GM21825 (cell line): ENCODE results near the gene KCNMA1.

Experiments used
- ATAC-seq: cut with Tn5 transposase; IDR thresholded peaks from one replicate; pipeline ENCODE4 v1.9.1; 2021; ENCODE audit warnings: mild to moderate bottlenecking, moderate library complexity; ENCODE audit not compliant: unreplicated experiment

KCNMA1 gene

DNA sequence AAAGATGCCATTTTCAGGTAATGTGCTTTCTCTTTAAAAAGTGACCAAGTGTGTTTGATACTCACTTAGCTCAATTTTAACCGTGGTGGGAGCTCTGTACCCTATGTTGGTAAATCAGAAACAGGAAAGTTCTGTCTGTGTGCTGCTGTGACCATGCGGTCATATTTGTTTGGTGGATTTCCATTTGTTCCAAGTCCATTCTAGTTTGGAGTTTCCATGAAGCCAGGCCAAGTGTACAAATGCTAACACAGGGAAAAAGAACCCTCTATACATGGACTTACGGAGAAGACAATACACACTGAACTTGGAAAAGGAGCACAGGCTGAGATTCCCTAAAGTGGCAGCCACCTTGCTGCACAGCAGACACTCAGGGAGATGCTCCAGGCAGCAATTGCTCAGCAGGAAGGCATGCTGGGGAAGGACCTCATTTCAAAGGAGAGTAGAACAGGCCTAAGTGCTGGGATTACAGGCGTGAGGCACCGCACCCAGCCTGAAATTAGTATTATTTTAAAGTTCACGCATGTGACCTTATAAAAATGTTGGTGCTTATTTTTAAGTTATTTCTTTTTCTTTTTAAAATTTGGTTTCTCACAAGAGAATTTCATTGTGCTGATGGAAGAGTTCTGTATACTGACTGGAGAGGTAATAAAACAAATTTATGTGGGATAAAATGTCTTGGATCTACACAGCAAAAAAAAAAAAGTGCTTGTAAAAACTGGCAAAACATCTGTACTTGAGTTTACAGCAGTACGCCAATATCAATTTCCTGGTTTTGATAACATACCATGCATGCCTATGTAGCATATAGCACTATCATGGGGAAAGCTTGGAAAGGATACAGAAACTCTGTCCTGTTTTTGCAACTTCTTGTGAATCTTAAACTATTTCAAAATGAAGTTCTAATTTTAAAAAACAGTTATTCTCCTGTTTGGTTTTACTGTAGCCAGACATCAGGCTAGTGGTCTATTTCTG, 436.2 kb downstream of the KCNMA1 start:
- ATAC-seq, result no peak

DNA sequence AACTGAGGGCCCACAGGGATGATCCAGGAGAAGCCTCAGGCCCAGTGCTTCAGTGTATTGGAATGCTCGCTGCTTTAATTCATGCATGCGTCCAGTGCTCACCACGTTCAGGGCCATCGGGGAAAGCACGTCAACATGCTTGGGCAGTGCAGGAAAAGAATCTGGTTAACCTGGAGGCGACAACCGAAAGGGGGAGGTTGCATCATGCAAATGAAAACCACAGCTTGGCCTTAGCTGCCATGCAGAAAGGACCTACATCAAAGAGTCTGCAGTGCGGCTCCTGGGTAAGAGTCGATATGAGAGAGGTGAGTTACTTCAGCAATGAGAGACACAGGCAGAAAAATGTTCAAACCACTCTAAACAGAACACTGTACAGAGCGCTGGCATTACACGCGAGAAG, 440.1 kb downstream of the KCNMA1 start:
- ATAC-seq, result no peak

DNA sequence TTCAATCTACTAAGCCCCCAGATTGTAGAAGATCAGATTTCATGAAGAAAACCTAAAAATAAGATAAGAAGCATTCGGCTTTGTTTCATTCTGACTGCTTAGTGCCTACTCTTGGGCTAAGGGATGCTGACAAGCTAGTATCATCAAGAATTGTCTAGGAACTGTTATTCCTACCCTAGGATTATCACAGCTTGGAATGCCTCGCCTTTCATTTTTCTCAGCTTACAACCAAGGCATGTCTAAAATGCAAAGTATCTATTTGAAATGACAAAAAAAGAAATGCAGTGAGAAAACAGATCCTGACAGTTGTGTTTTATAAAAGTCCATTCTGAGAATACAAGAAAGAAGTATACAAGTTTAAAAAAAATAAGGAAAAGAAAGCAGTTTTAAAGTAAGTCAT, 441.0 kb downstream of the KCNMA1 start:
- ATAC-seq, result no peak

DNA sequence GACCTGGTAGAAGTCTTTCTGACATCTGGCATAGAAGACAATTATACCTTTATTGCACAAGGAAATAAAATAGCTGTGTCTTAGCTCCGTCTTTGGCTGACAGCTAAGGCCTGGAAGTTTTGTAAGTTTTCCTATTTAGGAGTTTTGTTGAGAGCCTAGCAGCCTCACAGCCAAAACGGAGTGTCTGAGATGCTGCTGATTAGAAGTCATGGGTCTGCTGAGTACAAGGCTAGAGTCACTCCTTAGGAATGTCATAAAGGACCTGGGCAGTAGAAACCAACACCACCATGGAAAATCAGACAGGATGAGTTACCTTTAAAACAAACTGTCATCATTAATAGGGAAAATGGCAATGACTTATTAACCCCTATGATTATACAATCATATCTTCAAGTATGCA, 442.5 kb downstream of the KCNMA1 start:
- no peak for ATAC-seq

DNA sequence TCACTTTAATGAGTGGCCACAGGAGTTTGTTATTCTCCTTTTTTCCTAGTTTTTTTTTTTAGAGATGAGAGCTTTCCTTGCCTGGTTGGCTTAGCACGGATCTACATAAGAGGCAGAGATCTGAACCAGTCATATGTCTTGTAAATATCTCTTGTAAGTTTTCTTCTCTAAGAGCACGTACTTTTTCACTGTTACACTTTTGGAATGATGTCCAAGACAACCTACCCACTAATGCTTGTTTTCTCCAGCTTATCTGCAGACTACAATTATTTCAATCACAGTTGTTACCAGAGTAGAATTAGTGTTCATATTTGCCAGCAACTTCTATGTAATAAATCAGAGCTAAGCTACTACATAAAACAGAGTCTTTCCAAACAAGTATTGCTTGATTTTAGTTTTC, 444.6 kb downstream of the KCNMA1 start:
- no peak for ATAC-seq

DNA sequence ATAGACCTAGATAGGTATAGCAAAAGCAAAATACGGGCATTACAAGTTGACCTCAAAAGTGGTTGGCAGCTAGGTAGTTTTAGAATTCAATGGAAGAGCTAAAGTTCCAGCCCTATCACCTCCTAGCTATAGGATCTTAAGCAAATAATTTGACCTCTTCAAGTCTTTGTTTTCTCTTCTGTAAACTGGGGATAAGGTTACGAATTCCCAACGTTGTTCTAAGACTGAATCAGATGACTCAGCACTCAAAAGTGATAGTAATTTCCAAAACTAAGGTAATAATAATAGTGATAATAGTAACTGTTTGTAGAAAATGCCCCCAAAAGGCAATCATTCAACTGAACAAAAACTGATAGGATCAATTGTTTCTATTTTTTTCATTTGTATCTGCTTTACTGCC, 445.2 kb downstream of the KCNMA1 start:
- ATAC-seq, result no peak

DNA sequence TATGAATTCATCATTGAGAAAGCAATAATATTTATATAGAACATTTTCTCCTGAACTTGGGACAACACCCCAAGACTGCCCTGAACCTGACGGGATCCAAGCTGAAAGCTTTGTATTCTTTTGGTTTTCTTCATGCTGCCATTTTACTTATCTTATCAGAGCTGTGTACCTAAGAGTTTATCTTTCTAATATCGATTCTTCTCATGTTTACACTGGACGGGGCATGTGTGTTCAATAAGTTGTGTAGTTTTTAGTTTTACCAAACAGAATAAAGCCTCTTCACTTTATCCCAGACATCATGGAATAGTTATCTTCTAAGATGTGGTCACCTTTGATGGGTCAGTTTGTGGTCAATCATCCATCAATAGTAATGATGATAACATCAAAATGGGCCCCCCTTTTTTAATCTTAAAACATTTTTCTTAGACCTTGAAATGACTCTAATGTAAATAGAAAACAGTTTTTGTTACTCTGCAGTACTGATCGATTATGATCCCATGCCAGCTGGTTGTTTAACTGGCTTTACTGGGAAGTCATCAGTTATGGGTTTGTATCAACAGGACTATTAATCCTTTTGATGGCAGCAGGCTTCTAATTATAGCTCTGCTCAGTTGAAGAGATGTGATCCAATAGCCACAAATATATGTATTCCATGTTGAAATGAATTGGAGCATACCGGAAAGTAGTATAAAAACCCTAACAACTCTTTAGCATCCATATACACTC, 446.1 kb downstream of the KCNMA1 start:
- no peak for ATAC-seq

DNA sequence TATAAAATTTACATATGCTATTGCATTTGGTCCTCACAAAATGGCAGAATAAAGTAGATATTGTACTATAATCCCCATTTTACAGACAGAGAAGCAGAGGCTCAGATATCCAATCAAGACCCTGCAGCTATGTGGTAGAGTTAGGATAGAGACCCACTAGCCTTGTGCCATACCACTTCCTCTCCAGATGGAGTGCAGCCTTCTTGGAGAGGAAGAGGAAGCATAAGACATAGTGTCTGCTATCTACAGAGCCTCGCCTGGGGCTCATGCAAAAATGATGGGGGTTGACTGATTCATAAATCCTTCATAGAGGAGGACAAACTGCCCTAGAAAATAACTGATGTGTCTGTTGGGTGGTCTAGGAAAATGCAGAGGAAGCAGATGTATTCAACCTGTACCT, 447.3 kb downstream of the KCNMA1 start:
- no peak for ATAC-seq

GRCh38 chr10:77189520-77189919, 448.1 kb downstream of the KCNMA1 start:
- no peak for ATAC-seq

- ATAC-seq, result no peak
Observed at GRCh38 chr10:77189075-77189474, 448.5 kb downstream of the KCNMA1 start.

DNA sequence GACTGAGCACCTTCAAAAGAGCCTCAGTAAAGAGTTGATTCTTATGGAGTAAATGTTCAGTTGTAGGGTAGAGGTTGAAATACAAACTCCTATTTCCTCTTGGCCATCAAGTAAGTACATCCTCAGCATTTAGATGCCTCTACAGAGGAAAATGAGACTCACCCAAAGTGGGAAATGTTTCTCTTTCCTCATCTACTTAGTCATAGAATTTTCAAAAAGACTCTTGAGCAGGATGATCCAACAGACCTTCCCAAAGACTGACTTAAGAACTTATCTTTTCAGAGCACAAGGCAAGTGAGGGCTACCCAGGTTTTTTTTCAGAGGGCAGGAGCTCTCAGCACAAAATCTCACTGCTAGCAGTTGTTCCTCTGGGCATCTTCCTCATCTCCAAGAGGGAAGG, 449.1 kb downstream of the KCNMA1 start:
- ATAC-seq, result no peak

- no peak for ATAC-seq
Observed at GRCh38 chr10:77188000-77188395, 449.6 kb downstream of the KCNMA1 start.

GRCh38 chr10:77187376-77187999, 450.1 kb downstream of the KCNMA1 start:
- ATAC-seq, result no peak

GRCh38 chr10:77186936-77187335, 450.7 kb downstream of the KCNMA1 start:
- ATAC-seq, result no peak

DNA sequence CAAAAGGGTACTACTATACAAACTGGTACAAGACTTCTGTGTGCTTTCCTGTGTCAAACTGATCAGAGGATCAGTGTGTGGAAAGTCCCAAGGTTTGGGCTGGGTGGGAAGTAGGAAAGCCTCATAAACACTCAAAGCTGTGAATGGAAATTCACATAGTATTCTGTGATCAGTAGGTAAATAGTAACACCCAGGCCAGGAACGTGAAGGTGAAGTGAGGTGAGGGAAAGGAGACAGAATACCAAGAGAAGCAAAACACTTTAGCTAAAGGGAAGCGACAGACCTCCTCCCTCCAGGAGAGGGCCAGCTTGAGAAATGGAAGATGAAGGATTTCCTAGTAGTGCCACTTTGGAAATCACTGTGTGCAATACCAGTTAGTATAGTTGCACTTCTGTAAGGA, 451.9 kb downstream of the KCNMA1 start:
- no peak for ATAC-seq

- no peak for ATAC-seq
Observed at GRCh38 chr10:77182803-77183202, 454.8 kb downstream of the KCNMA1 start.

GRCh38 chr10:77180794-77181193, 456.8 kb downstream of the KCNMA1 start:
- ATAC-seq, result no peak

DNA sequence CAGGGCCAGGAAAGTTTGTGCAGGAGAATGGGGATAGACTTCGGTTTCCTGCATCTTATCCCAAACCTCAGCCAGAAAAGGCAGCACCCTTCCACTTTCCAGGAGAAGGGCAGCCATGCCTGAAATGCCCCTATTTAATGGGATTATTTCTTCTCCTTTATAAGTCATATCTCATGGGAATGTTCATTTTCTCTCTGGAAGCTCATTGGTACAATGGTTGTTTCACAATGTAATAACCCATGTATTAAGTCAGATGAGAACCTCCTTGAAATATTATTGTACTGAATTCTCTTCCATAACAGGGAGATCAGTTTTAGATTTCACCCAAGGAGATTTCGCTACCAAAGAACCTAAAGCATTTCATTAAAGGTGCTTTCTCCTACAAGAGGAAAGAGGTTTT, 457.5 kb downstream of the KCNMA1 start:
- ATAC-seq, result no peak

DNA sequence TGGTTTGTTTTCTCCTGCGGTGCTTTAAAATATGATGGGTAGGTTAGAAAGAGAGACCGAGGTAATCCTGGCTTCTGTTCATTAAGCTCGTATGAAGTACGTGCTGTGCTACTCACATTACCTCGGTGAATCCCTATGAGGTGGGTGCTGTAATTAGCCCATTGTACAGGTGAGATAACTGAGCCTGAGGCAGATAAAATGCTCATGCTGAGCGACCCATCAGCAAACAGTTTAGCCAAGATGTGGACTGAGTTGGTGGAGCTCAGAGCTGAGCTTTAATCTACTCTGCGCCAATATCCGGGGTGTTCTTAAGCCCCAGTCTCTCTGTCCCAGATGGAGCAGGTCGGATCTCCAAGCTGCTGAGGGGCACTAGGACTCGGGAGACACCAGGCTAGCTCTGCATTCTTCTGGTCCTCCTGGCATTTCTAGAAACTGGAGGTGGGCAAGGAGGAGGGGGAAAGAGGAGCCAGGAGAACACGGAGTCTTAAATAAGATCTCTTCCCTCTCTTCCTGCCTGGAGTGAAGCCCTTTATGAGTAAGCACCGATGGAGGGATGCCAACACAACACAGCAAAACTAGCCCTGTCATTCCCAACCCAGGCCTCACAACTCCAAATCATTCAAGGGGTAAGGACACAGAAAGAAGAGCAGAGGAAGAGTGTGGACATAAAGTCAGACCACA, 458.5 kb downstream of the KCNMA1 start:
- ATAC-seq, result no peak

- no peak for ATAC-seq
Observed at GRCh38 chr10:77177589-77177988, 460.0 kb downstream of the KCNMA1 start.

- ATAC-seq, result no peak
Observed at GRCh38 chr10:77177161-77177560, 460.4 kb downstream of the KCNMA1 start.
